ENCODE measurements around the gene PTAFR.

DNA sequence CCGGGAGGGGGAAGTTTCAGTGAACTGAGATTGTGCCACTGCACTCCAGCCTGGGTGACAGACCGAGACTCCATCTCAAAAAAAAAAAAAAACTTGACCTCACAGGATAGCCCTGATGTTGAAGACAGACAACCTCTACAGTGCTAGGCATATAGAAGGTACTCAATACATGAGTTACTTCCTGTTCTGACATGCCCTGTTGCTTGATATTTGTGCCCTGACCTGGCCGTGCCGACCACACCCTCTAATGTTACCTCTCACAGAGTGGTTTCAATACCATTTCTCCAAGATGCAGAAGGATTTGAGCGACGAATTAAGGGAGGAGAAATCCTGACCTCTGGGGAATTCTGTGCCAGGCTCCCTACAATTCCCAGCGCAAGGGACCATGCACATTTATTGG, 5.2 kb downstream of the PTAFR start:
- TF ChIP-seq EP300 (IDR thresholded peaks at IDR 0.05): no peak
- TF ChIP-seq RCOR1 (IDR thresholded peaks at IDR 0.05; ENCODE audit: low read depth, low read length): no peak
- no peak for TF ChIP-seq CEBPB (IDR thresholded peaks at IDR 0.05)
- no peak for TF ChIP-seq EHF (CRISPR knock-in tag; IDR thresholded peaks at IDR 0.05)
- TF ChIP-seq, protein P1, sequence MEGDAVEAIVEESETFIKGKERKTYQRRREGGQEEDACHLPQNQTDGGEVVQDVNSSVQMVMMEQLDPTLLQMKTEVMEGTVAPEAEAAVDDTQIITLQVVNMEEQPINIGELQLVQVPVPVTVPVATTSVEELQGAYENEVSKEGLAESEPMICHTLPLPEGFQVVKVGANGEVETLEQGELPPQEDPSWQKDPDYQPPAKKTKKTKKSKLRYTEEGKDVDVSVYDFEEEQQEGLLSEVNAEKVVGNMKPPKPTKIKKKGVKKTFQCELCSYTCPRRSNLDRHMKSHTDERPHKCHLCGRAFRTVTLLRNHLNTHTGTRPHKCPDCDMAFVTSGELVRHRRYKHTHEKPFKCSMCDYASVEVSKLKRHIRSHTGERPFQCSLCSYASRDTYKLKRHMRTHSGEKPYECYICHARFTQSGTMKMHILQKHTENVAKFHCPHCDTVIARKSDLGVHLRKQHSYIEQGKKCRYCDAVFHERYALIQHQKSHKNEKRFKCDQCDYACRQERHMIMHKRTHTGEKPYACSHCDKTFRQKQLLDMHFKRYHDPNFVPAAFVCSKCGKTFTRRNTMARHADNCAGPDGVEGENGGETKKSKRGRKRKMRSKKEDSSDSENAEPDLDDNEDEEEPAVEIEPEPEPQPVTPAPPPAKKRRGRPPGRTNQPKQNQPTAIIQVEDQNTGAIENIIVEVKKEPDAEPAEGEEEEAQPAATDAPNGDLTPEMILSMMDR (IDR thresholded peaks at IDR 0.05): no peak
- no peak for TF ChIP-seq POLR2AphosphoS2 (conservative IDR thresholded peaks at IDR 0.05; ENCODE audit: low read length)
- no peak for TF ChIP-seq RFX5 (IDR thresholded peaks at IDR 0.05)
- TF ChIP-seq MYC (IDR thresholded peaks at IDR 0.05; ENCODE audit: borderline replicate concordance, low read length): no peak
- TF ChIP-seq ZNF302 (CRISPR knock-in tag; IDR thresholded peaks at IDR 0.05): no peak
- no peak for TF ChIP-seq RNF2 (IDR thresholded peaks at IDR 0.05; ENCODE audit: borderline replicate concordance, low read depth)

All from A549 (cell line).